Lower lobe of right lung (tissue), 2 donors: ENCODE measurements around the gene CAMK2G. TPM values are rescaled to one million over a fixed set of nuclear protein-coding genes. Genes with fewer than 3 reads are reported as not detected.

Experiments used
- ATAC-seq, 2 donors: fragments of 200-7000 bp; cut with Tn5 transposase; one replicate each; pipeline ENCODE4 v1.9.1; 2020 to 2022; ENCODE audit warnings: mild to moderate bottlenecking in 2 of 2, moderate library complexity in 2 of 2
- DNase-seq: peaks from one replicate; pipeline ENCODE4 v3.0.0-alpha.2; 2020
- H3K27ac ChIP-seq: fragments of 200-600 bp; one replicate; pipeline ENCODE4 v1.8.0; 2022
- H3K27me3 ChIP-seq: fragments of 200-600 bp; one replicate; pipeline ENCODE4 v1.8.0; 2022; ENCODE audit warnings: low read depth
- H3K36me3 ChIP-seq: fragments of 200-600 bp; one replicate; pipeline ENCODE4 v1.8.0; 2022; ENCODE audit warnings: mild to moderate bottlenecking
- H3K4me1 ChIP-seq: fragments of 200-600 bp; one replicate; pipeline ENCODE4 v1.8.0; 2022
- H3K4me3 ChIP-seq: fragments of 200-600 bp; one replicate; pipeline ENCODE4 v1.8.0; 2022; ENCODE audit warnings: mild to moderate bottlenecking
- H3K9me3 ChIP-seq: fragments of 200-600 bp; one replicate; pipeline ENCODE4 v1.8.0; 2022
- CTCF ChIP-seq: fragments of 200-600 bp; IDR thresholded peaks from one replicate; pipeline ENCODE4 v1.8.0; 2022; ENCODE audit warnings: antibody characterized with exemption, mild to moderate bottlenecking
- intact Hi-C: fragments of 100-400 bp; cut with DNase I; formaldehyde crosslinking; loops from one replicate; pipeline ENCODE4 v1.11.0; 2022
- total RNA-seq: library from RNA; stranded (reverse); fragmentation: NEBNext Ultra II Directional; extraction: Animal tissue kit (Norgen Biotek cat#: 25700); gene quantifications from one replicate; pipeline ENCODE4 v1.2.1, GENCODE V29; 2021
- donor health status: DM: no; HTN: yes; CAD: no; lungs with severe emphysema.

CAMK2G gene
- total RNA-seq, 1 donor from 2014 or later: 38.4 TPM

GRCh38 chr10:73768881-73769280 lies 105.5 kb downstream of the CAMK2G start:
- DNase-seq (no peak), ATAC-seq (no peak)
- Histone ChIP-seq H3K36me3 (peaks cover 78% of the 10 kb centered on the region), H3K4me3 (no peak overlapping the region), H3K9me3 (no peaks in the 10 kb centered on the region), H3K4me1 (peaks cover 16% of the 10 kb centered on the region), H3K27me3 (no peaks in the 10 kb centered on the region), H3K27ac (no peak overlapping the region)
- intact Hi-C loops: no loop called here
- TF ChIP-seq CTCF: no peak

- Histone ChIP-seq H3K27me3 (no peaks in the 10 kb centered on the region), H3K4me1 (peaks cover 3% of the 10 kb centered on the region), H3K9me3 (no peaks in the 10 kb centered on the region), H3K36me3 (peaks cover 100% of the 10 kb centered on the region), H3K4me3 (no peak overlapping the region), H3K27ac (no peak overlapping the region)
- ATAC-seq (no peak), DNase-seq (no peak)
- no peak for TF ChIP-seq CTCF
- intact Hi-C loops: no loop called here
Observed at GRCh38 chr10:73765066-73765465, 109.3 kb downstream of the CAMK2G start.

- no peaks in the 10 kb centered on the region for H3K9me3 ChIP-seq
- H3K36me3 ChIP-seq: peaks cover 96% of the 10 kb centered on the region
- intact Hi-C loops: no loop called here
- H3K4me3 ChIP-seq: no peak overlapping the region
- no peaks in the 10 kb centered on the region for H3K27me3 ChIP-seq
- no peak for ATAC-seq
- TF ChIP-seq CTCF: no peak
- H3K4me1 ChIP-seq: peaks cover 13% of the 10 kb centered on the region
- no peak for DNase-seq
- H3K27ac ChIP-seq: no peak overlapping the region
Observed at GRCh38 chr10:73763343-73763742, 111.0 kb downstream of the CAMK2G start.

GRCh38 chr10:73762915-73763314 lies 111.4 kb downstream of the CAMK2G start:
- peaks cover 17% of the 10 kb centered on the region for H3K4me1 ChIP-seq
- H3K27ac ChIP-seq: no peak overlapping the region
- H3K9me3 ChIP-seq: no peaks in the 10 kb centered on the region
- H3K4me3 ChIP-seq: no peak overlapping the region
- ATAC-seq (no peak), DNase-seq (no peak)
- intact Hi-C loops: no loop called here
- TF ChIP-seq CTCF: no peak
- peaks cover 92% of the 10 kb centered on the region for H3K36me3 ChIP-seq
- no peaks in the 10 kb centered on the region for H3K27me3 ChIP-seq

Other genes starting within 250 kb of the CAMK2G start
- gene MYOZ1, start 233.1 kb downstream of the CAMK2G start, total RNA-seq: 2.9 TPM
- 0.32 TPM for gene SYNPO2L, start 218.5 kb downstream of the CAMK2G start, total RNA-seq
- 9.1 TPM for gene AGAP5, start 176.4 kb downstream of the CAMK2G start, total RNA-seq
- gene SEC24C, start 130.2 kb downstream of the CAMK2G start, total RNA-seq: 71.4 TPM
- 21.1 TPM for gene CHCHD1, start 92.5 kb downstream of the CAMK2G start, total RNA-seq
- gene ZSWIM8, start 88.9 kb downstream of the CAMK2G start, total RNA-seq: 125 TPM
- 32.3 TPM for gene NDST2, start 63.0 kb downstream of the CAMK2G start, total RNA-seq
- 29.0 TPM for gene PLAU, start 36.6 kb upstream of the CAMK2G start, total RNA-seq
- gene VCL, start 123.6 kb upstream of the CAMK2G start, total RNA-seq: 106 TPM